HL-60 (cell line): ENCODE results near the gene PBX3.
"Not testable (repeated sequence)": the region's sequence is repeated elsewhere in the genome, so short reads cannot be mapped to it uniquely, and the experiment has no call there.

ENCODE experiments used
- GABPA ChIP-seq: IDR thresholded peaks from 2 replicates; pipeline ENCODE4 v1.6.1; 2012; ENCODE audit warnings: low read depth
- TF ChIP-seq, protein P1 (sequence below): IDR thresholded peaks from one replicate; pipeline ENCODE4 v1.5.1; 2011; ENCODE audit warnings: low read length, control low read depth, inconsistent platforms; ENCODE audit not compliant: insufficient read depth

DNA sequence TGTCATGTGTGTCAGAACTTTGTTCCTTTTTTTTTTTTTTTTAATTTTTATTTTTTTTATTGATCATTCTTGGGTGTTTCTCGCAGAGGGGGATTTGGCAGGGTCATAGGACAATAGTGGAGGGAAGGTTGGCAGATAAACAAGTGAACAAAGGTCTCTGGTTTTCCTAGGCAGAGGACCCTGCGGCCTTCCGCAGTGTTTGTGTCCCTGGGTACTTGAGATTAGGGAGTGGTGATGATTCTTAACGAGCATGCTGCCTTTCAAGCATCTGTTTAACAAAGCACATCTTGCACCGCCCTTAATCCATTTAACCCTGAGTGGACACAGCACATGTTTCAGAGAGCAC is 32.0 kb downstream of the PBX3 start:
- TF ChIP-seq, protein P1, sequence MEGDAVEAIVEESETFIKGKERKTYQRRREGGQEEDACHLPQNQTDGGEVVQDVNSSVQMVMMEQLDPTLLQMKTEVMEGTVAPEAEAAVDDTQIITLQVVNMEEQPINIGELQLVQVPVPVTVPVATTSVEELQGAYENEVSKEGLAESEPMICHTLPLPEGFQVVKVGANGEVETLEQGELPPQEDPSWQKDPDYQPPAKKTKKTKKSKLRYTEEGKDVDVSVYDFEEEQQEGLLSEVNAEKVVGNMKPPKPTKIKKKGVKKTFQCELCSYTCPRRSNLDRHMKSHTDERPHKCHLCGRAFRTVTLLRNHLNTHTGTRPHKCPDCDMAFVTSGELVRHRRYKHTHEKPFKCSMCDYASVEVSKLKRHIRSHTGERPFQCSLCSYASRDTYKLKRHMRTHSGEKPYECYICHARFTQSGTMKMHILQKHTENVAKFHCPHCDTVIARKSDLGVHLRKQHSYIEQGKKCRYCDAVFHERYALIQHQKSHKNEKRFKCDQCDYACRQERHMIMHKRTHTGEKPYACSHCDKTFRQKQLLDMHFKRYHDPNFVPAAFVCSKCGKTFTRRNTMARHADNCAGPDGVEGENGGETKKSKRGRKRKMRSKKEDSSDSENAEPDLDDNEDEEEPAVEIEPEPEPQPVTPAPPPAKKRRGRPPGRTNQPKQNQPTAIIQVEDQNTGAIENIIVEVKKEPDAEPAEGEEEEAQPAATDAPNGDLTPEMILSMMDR = not testable (repeated sequence)
- TF ChIP-seq GABPA = not testable (repeated sequence)
